Mesendoderm (in vitro differentiated cells): ENCODE results near the gene PGAP2.

Source experiments
- DNase-seq: peaks from one replicate; pipeline ENCODE4 v3.0.0; 2013
- H2AK5ac ChIP-seq: 2 replicates; pipeline ENCODE4 v1.6.1; 2013; ENCODE audit warnings: low read length, inconsistent platforms
- H2BK120ac ChIP-seq: 2 replicates; pipeline ENCODE4 v1.6.1; 2013; ENCODE audit warnings: low read depth, mild to moderate bottlenecking, low read length, moderate library complexity, mixed read lengths
- H2BK15ac ChIP-seq: replicated peaks from 2 replicates; pipeline ENCODE4 v1.6.1; 2013; ENCODE audit warnings: low read depth, mild to moderate bottlenecking, moderate library complexity
- H2BK5ac ChIP-seq: 2 replicates; pipeline ENCODE4 v1.6.1; 2013; ENCODE audit warnings: low read length, inconsistent platforms
- H3K18ac ChIP-seq: 2 replicates; pipeline ENCODE4 v1.6.1; 2013; ENCODE audit warnings: mild to moderate bottlenecking, low read length, mixed read lengths
- H3K23ac ChIP-seq: one replicate; pipeline ENCODE4 v1.6.1; 2013; ENCODE audit warnings: low read length
- H3K27ac ChIP-seq: 2 replicates; pipeline ENCODE4 v1.5.1; 2013; ENCODE audit warnings: low read depth, mild to moderate bottlenecking, inconsistent platforms, low read length, moderate library complexity
- H3K27me3 ChIP-seq: 2 replicates; pipeline ENCODE4 v1.6.1; 2013; ENCODE audit warnings: low read length, control low read depth, mild to moderate bottlenecking, inconsistent platforms; ENCODE audit not compliant: insufficient read depth, poor library complexity
- H3K36me3 ChIP-seq: 2 replicates; pipeline ENCODE4 v1.6.1; 2013; ENCODE audit warnings: low read length, inconsistent platforms; ENCODE audit not compliant: control insufficient read depth, insufficient read depth
- H3K4ac ChIP-seq: one replicate; pipeline ENCODE4 v1.6.1; 2013; ENCODE audit warnings: low read depth, mild to moderate bottlenecking, low read length, moderate library complexity
- H3K4me1 ChIP-seq: 2 replicates; pipeline ENCODE4 v1.6.1; 2013; ENCODE audit warnings: low read depth, low read length, inconsistent platforms; ENCODE audit not compliant: control insufficient read depth
- H3K4me2 ChIP-seq: 2 replicates; pipeline ENCODE4 v1.6.1; 2013; ENCODE audit warnings: low read length
- H3K4me3 ChIP-seq: 2 replicates; pipeline ENCODE4 v1.5.1; 2013; ENCODE audit warnings: mild to moderate bottlenecking, low read length
- H3K56ac ChIP-seq: one replicate; pipeline ENCODE4 v1.6.1; 2013; ENCODE audit warnings: low read length
- H3K79me1 ChIP-seq: 2 replicates; pipeline ENCODE4 v1.6.1; 2013; ENCODE audit warnings: low read length, inconsistent platforms
- H3K79me2 ChIP-seq: 2 replicates; pipeline ENCODE4 v1.6.1; 2013; ENCODE audit warnings: mild to moderate bottlenecking, low read length; ENCODE audit not compliant: control insufficient read depth, insufficient read depth
- H3K9ac ChIP-seq: 2 replicates; pipeline ENCODE4 v1.6.1; 2013; ENCODE audit warnings: low read length, inconsistent platforms
- H4K5ac ChIP-seq: one replicate; pipeline ENCODE4 v1.6.1; 2013; ENCODE audit warnings: low read length
- H4K8ac ChIP-seq: one replicate; pipeline ENCODE4 v1.6.1; 2013; ENCODE audit warnings: low read depth, mild to moderate bottlenecking, control low read depth, low read length, moderate library complexity
- WGBS: extraction: QIAGEN DNeasy Blood & Tissue Kit; methylation state at CpG from one replicate; pipeline ENCODE4 v1.1.7; 2013; ENCODE audit warnings: low lambda C conversion rate, missing lambda C conversion rate; ENCODE audit not compliant: insufficient coverage; ENCODE audit errors: extremely low coverage; 5-methylcytosine and 5-hydroxymethylcytosine counted together

Gene PGAP2

DNA sequence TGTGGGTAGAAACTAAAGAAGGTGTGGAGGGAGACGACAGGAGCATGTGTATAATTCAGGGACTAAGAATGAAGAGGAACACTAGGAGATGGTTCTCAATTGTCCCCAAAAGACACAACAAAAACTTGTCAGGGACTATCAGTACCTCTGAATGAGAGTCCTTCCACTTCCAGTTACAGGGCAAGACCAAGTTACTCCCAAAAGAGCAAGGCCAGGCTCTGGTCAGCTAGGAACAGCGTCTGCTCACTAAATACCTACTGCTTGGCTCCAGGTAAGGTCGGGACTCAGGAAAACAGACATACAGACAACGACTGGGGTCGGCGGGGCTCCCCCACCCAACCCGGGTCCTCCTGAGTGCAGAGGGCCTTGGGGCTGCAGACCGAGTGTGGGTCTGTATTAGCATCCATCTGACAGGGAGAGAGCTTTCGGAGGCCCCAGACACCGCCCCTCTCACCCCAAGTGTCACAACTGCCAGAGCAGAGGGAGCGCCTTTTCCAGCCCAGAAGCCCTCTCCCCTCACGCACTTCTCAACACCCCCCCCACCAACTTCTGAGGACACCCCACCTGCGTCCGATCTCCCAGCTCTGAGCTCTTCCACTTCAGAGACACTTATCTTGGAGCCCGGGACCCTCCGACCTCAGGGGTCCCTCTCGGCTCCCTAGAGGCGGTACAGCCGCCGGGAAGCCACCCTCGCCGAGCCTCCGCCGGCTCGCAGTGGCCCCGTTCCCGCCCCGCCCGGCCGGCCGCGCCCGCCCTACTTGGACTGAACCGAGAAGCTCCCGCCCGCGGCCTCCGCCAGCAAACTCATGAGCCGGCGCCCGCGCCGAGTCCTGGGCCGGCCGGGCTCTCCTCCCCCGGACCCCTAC lies 31.9 kb downstream of the PGAP2 start:
- Histone ChIP-seq H3K4ac (peak overlapping the region; percentile 83), H4K8ac (peak overlapping the region; percentile 95), H2BK15ac (no peak overlapping the region), H3K36me3 (no peaks in the 10 kb centered on the region), H2BK120ac (no peak overlapping the region), H3K79me1 (peaks cover 36% of the 10 kb centered on the region), H3K4me2 (peak overlapping the region; percentile 79), H3K4me3 (peak overlapping the region; percentile 65), H3K4me1 (peaks cover 22% of the 10 kb centered on the region), H3K9ac (peak overlapping the region; percentile 87), H4K5ac (no peak overlapping the region), H3K23ac (no peak overlapping the region), H3K27ac (peak overlapping the region; percentile 42), H2AK5ac (no peak overlapping the region), H2BK5ac (no peak overlapping the region), H3K56ac (peak overlapping the region; percentile 86), H3K18ac (peak overlapping the region; percentile 96), H3K79me2 (peaks cover 32% of the 10 kb centered on the region), H3K27me3 (no peaks in the 10 kb centered on the region)
- no CpG with 5 or more reads among the region's 46 CpGs for WGBS
- no peak for DNase-seq

GRCh38 chr11:3840870-3841425 lies 32.6 kb downstream of the PGAP2 start, which contains the start of gene RHOG:
TSS of gene RHOG (minus strand) at chr11:3840959. CDS start at chr11:3828138, 12,821 bp downstream.
- H3K23ac ChIP-seq = no peak within 1 kb of the TSS
- peaks cover 32% of the 10 kb centered on the region for H3K79me1 ChIP-seq
- peak within 1 kb of the TSS; percentile 5 for H2BK5ac ChIP-seq
- H4K5ac ChIP-seq = no peak within 1 kb of the TSS
- peaks cover 32% of the 10 kb centered on the region for H3K79me2 ChIP-seq
- H3K4ac ChIP-seq = peak within 1 kb of the TSS; percentile 99
- no peak within 1 kb of the TSS for H2BK15ac ChIP-seq
- peak within 1 kb of the TSS; percentile 69 for H2BK120ac ChIP-seq
- H3K56ac ChIP-seq = peak within 1 kb of the TSS; percentile 90
- peak within 1 kb of the TSS; percentile 97 for H3K18ac ChIP-seq
- H3K9ac ChIP-seq = peak within 1 kb of the TSS; percentile 87
- H3K36me3 ChIP-seq = no peaks in the 10 kb centered on the region
- peak; percentile 85 for DNase-seq
- H2AK5ac ChIP-seq = no peak within 1 kb of the TSS
- WGBS = no CpG with 5 or more reads among the region's 42 CpGs
- H3K27ac ChIP-seq = peak within 1 kb of the TSS; percentile 55
- no peaks in the 10 kb centered on the region for H3K27me3 ChIP-seq
- H3K4me2 ChIP-seq = peak within 1 kb of the TSS; percentile 79
- peak within 1 kb of the TSS; percentile 65 for H3K4me3 ChIP-seq
- H4K8ac ChIP-seq = peak within 1 kb of the TSS; percentile 95
- H3K4me1 ChIP-seq = peaks cover 17% of the 10 kb centered on the region

GRCh38 chr11:3841426-3842350 lies 33.3 kb downstream of the PGAP2 start:
- Histone ChIP-seq H3K36me3 (no peaks in the 10 kb centered on the region), H3K18ac (peak overlapping the region; percentile 97), H4K5ac (no peak overlapping the region), H3K79me1 (peaks cover 30% of the 10 kb centered on the region), H2BK15ac (no peak overlapping the region), H3K23ac (no peak overlapping the region), H3K4me2 (peak overlapping the region; percentile 16), H4K8ac (peak overlapping the region; percentile 92), H3K27ac (peak overlapping the region; percentile 55), H3K4me1 (peaks cover 17% of the 10 kb centered on the region), H3K4me3 (peak overlapping the region; percentile 8), H3K79me2 (peaks cover 30% of the 10 kb centered on the region), H3K27me3 (no peaks in the 10 kb centered on the region), H2AK5ac (no peak overlapping the region), H2BK5ac (peak overlapping the region; percentile 5), H3K4ac (peak overlapping the region; percentile 99), H2BK120ac (peak overlapping the region; percentile 69), H3K9ac (peak overlapping the region; percentile 68), H3K56ac (peak overlapping the region; percentile 90)
- no CpG with 5 or more reads among the region's 44 CpGs for WGBS
- DNase-seq = peak; percentile 88

GRCh38 chr11:3843326-3843725 lies 35.0 kb downstream of the PGAP2 start:
- no peak overlapping the region for H3K4me3 ChIP-seq
- no peak overlapping the region for H3K56ac ChIP-seq
- no peak for DNase-seq
- H4K5ac ChIP-seq = no peak overlapping the region
- H3K23ac ChIP-seq = no peak overlapping the region
- no peak overlapping the region for H2BK15ac ChIP-seq
- no peak overlapping the region for H3K4me2 ChIP-seq
- no peak overlapping the region for H2BK5ac ChIP-seq
- H2AK5ac ChIP-seq = no peak overlapping the region
- H3K79me1 ChIP-seq = peaks cover 16% of the 10 kb centered on the region
- no peak overlapping the region for H4K8ac ChIP-seq
- H3K27ac ChIP-seq = no peak overlapping the region
- no peak overlapping the region for H3K4ac ChIP-seq
- H3K18ac ChIP-seq = no peak overlapping the region
- peaks cover 17% of the 10 kb centered on the region for H3K79me2 ChIP-seq
- no peak overlapping the region for H3K9ac ChIP-seq
- peaks cover 5% of the 10 kb centered on the region for H3K4me1 ChIP-seq
- WGBS = no CpG with 5 or more reads among the region's 3 CpGs
- H3K27me3 ChIP-seq = no peaks in the 10 kb centered on the region
- H3K36me3 ChIP-seq = no peaks in the 10 kb centered on the region
- no peak overlapping the region for H2BK120ac ChIP-seq

GRCh38 chr11:3845246-3845645 lies 36.9 kb downstream of the PGAP2 start:
- Histone ChIP-seq H2BK120ac (no peak overlapping the region), H3K79me1 (no peaks in the 10 kb centered on the region), H4K5ac (no peak overlapping the region), H2BK15ac (no peak overlapping the region), H3K4ac (no peak overlapping the region), H3K4me1 (no peaks in the 10 kb centered on the region), H2AK5ac (no peak overlapping the region), H2BK5ac (no peak overlapping the region), H3K36me3 (no peaks in the 10 kb centered on the region), H3K23ac (no peak overlapping the region), H3K79me2 (no peaks in the 10 kb centered on the region), H3K4me2 (no peak overlapping the region), H3K9ac (no peak overlapping the region), H4K8ac (no peak overlapping the region), H3K56ac (no peak overlapping the region), H3K27me3 (no peaks in the 10 kb centered on the region), H3K27ac (no peak overlapping the region), H3K18ac (no peak overlapping the region), H3K4me3 (no peak overlapping the region)
- no peak for DNase-seq
- WGBS = no CpG with 5 or more reads among the region's 1 CpG
